Progenitor cell of endocrine pancreas (in vitro differentiated cells): ENCODE results near the gene FAM131B. TPM values are rescaled to one million over a fixed set of nuclear protein-coding genes. Genes with fewer than 3 reads are reported as not detected.
A peak's percentile ranks its signal among the peaks of the same experiment; 100 is the strongest.

Experiments used
- DNase-seq: peaks from one replicate; pipeline ENCODE4 v3.0.0; 2021; ENCODE audit warnings: low spot score; ENCODE audit not compliant: unreplicated experiment
- H3K27ac Mint-ChIP-seq: 2 replicates; pipeline ENCODE4 v1.8.0; 2021; ENCODE audit warnings: mild to moderate bottlenecking, moderate library complexity, mixed read lengths
- H3K27me3 Mint-ChIP-seq: 2 replicates; pipeline ENCODE4 v1.8.0; 2021; ENCODE audit warnings: mixed read lengths
- H3K36me3 Mint-ChIP-seq: 2 replicates; pipeline ENCODE4 v1.8.0; 2022; ENCODE audit warnings: mixed read lengths; ENCODE audit not compliant: insufficient read depth
- H3K4me1 Mint-ChIP-seq: 2 replicates; pipeline ENCODE4 v1.8.0; 2021; ENCODE audit warnings: low read depth, mixed read lengths
- H3K4me3 Mint-ChIP-seq: 2 replicates; pipeline ENCODE4 v1.8.0; 2021; ENCODE audit warnings: low read depth, mild to moderate bottlenecking, moderate library complexity, mixed read lengths
- H3K9me3 Mint-ChIP-seq: 2 replicates; pipeline ENCODE4 v1.8.0; 2021; ENCODE audit warnings: low read depth, mixed read lengths
- CTCF ChIP-seq: fragments of 200-600 bp; sonication (generic); IDR thresholded peaks from one replicate; pipeline ENCODE4 v1.5.0; 2021; ENCODE audit warnings: antibody characterized with exemption, mild to moderate bottlenecking; ENCODE audit not compliant: unreplicated experiment
- total RNA-seq: library from RNA; stranded (reverse); gene quantifications from 2 replicates; pipeline ENCODE4 v1.2.1, GENCODE V29; 2021

The FAM131B gene
- total RNA-seq, 1 donor from 2014 or later, result 2.3 TPM

- DNase-seq, result no peak
- peak overlapping the region; percentile 68 for H3K27ac Mint-ChIP-seq
Measured at GRCh38 chr7:143356414-143357050, 6.0 kb downstream of the FAM131B start.

GRCh38 chr7:143355450-143356385, 6.8 kb downstream of the FAM131B start:
- peaks cover 52% of the 10 kb centered on the region for H3K27me3 Mint-ChIP-seq
- H3K4me3 Mint-ChIP-seq, result no peak overlapping the region
- H3K36me3 Mint-ChIP-seq, result no peaks in the 10 kb centered on the region
- H3K27ac Mint-ChIP-seq, result no peak overlapping the region
- H3K9me3 Mint-ChIP-seq, result no peaks in the 10 kb centered on the region
- no peak for TF ChIP-seq CTCF
- H3K4me1 Mint-ChIP-seq, result peaks cover 13% of the 10 kb centered on the region
- no peak for DNase-seq

More at GRCh38 chr7:143356414-143357050, 6.0 kb downstream of the FAM131B start:
- peaks cover 57% of the 10 kb centered on the region for H3K27me3 Mint-ChIP-seq
- no peaks in the 10 kb centered on the region for H3K9me3 Mint-ChIP-seq
- no peak overlapping the region for H3K4me3 Mint-ChIP-seq
- no peaks in the 10 kb centered on the region for H3K36me3 Mint-ChIP-seq
- no peak for TF ChIP-seq CTCF
- H3K4me1 Mint-ChIP-seq, result peaks cover 9% of the 10 kb centered on the region

GRCh38 chr7:143354965-143355364, 7.5 kb downstream of the FAM131B start:
- no peaks in the 10 kb centered on the region for H3K36me3 Mint-ChIP-seq
- no peaks in the 10 kb centered on the region for H3K9me3 Mint-ChIP-seq
- no peak for DNase-seq
- peaks cover 16% of the 10 kb centered on the region for H3K4me1 Mint-ChIP-seq
- H3K4me3 Mint-ChIP-seq, result no peak overlapping the region
- H3K27me3 Mint-ChIP-seq, result peaks cover 45% of the 10 kb centered on the region
- no peak for TF ChIP-seq CTCF
- no peak overlapping the region for H3K27ac Mint-ChIP-seq

GRCh38 chr7:143354376-143354775, 8.1 kb downstream of the FAM131B start:
- TF ChIP-seq CTCF, result no peak
- no peak overlapping the region for H3K4me3 Mint-ChIP-seq
- no peaks in the 10 kb centered on the region for H3K9me3 Mint-ChIP-seq
- H3K4me1 Mint-ChIP-seq, result peaks cover 20% of the 10 kb centered on the region
- no peak for DNase-seq
- H3K27ac Mint-ChIP-seq, result no peak overlapping the region
- no peaks in the 10 kb centered on the region for H3K36me3 Mint-ChIP-seq
- H3K27me3 Mint-ChIP-seq, result peaks cover 44% of the 10 kb centered on the region

GRCh38 chr7:143352531-143353002, 9.9 kb downstream of the FAM131B start:
- Mint-ChIP-seq H3K36me3 (no peaks in the 10 kb centered on the region), H3K4me3 (no peak overlapping the region), H3K27ac (no peak overlapping the region), H3K4me1 (peaks cover 20% of the 10 kb centered on the region), H3K9me3 (no peaks in the 10 kb centered on the region), H3K27me3 (peaks cover 41% of the 10 kb centered on the region)
- TF ChIP-seq CTCF, result no peak
- DNase-seq, result no peak
